ENCODE results near the gene COL18A1.

COL18A1 gene

DNA sequence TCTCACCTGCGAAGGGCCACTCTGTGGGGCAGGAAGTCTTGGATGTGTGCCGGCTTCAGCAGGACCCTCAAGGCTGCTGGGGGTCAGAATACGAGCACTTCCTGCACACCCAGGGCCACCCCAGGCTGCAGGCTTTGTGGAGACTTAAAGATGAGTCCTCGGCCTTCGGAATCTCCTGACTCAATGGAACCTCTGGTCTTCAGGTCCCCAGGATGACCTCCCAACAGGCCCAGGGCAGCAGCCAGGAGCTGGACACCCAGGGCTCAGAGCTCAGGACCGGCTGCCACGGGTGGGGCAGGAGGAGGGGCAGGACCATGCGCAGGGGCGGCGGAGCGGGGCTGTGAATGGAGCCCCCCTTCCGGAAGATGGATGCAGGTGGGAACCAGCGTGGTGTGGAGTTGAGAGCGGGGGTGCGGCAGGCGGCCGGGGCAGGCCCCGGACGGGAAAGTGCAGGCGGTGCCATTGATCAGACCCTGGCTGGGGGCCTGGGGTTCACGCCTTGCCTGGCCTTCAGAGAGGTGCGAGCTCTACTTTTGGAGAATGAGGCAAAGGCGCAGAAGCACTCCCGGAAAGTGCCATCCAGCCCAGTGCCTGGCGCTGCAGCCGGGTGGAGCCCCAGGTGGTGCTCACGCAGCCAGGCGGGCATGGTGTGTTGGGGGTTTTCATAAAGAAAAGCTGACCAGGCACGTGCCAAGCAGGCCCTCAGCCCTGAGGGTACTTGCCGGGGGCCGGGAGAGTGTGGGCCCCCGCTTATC is 10.4 kb downstream of the COL18A1 start:
- DNase-seq, result no peak

DNA sequence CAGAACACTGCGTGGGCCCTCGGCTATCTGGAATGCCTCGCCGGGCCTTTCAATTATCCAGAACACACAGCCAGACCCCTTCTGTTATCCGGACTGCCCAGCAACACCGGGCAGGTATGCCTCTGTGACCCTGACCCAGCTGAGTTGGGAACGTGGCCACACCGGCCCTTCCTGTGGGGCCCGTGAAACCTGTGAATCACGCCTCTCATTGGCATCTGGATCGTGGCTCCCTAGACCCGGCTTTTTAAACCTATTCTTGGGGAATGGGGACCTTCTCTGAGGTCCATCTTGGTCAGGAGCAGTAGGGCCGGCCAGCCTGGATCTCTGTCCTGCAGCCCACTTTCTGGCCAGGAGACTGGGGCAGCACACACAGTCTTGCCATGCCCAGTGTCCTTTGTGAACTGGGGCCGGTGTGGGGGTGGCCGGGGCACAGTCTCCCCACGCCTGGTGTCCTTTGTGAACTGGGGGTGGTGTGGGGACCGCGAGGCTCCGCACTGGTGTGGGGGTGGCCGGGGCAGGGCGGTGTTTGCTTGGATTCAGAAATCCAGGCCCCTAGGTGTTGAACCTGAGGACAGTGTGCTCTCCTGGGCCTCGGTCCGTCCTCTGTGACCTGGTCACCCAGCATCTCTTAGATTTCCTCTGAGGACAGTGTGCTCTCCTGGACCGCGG is 11.1 kb downstream of the COL18A1 start:
- DNase-seq, result no peak

DNA sequence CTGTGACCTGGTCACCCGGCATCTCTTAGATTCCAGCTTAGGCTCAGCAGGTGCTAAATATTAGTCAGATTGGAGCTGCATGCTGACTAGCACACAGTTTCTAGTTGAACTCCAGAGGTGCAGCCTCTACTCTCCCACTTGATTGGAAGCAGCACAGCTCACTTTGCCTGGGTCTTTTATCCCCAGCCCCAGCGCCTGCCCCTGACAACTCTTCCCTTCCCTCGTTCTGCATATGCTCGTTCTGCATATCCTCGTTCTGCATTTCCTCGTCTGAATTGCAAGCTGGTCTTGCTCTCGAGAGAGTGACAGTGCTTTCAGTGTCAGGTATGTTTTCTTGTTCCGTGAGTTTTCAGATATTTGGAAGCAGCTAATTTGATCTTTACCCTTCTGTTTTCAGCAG is 11.7 kb downstream of the COL18A1 start:
- DNase-seq, result no peak

DNA sequence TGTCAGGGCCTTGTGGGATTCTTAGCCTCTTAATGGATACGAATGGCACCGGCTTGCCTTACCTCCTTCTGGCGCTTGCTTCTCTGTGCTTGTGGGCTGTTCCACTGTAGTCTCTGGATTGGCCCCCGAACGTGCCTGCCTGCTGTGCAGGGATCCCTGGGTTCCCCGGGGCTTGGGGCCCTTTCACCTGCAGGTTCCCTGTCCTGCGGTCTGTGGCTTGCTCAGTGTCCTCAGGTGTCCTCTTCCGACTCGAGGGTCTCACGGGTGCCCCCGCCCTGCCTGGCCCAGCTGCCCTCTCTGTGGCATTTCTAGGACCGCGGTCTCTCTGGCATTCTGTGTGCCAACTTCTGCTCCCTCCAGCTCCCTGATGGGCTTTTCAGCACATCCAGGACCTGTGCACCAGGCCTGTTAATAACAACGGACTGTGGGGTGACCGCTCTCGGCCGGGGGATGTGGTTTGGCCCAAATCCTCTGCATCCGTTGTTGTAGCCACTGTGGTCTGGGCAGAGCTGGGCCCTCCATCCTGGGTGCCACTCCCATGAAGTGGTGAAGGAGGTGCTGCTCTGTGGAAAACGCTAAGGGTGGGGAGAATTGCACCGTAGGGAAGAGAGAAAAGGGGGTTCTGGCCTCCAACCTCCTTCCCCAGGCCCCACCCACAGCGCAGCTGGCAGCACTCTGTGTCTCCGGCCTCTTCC is 12.4 kb downstream of the COL18A1 start:
- DNase-seq, result no peak

DNA sequence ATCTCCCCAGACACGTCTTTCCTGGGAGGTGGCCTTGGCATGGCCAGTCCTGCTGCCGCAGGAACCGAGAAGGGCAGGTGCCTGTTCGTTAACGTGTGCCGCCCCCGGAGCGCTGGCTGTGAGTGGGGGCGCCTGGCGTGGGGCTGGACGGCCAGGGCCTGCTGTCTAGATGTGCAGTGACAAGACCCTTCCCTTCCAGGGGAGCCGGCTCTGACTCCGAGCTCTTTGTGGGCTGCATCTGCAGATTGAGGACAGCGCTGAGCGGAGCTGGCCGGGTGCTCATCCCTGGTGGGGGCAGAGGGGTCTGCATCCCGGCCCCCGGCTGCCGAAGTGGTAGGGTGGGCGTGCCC is 13.0 kb downstream of the COL18A1 start:
- DNase-seq, result no peak

DNA sequence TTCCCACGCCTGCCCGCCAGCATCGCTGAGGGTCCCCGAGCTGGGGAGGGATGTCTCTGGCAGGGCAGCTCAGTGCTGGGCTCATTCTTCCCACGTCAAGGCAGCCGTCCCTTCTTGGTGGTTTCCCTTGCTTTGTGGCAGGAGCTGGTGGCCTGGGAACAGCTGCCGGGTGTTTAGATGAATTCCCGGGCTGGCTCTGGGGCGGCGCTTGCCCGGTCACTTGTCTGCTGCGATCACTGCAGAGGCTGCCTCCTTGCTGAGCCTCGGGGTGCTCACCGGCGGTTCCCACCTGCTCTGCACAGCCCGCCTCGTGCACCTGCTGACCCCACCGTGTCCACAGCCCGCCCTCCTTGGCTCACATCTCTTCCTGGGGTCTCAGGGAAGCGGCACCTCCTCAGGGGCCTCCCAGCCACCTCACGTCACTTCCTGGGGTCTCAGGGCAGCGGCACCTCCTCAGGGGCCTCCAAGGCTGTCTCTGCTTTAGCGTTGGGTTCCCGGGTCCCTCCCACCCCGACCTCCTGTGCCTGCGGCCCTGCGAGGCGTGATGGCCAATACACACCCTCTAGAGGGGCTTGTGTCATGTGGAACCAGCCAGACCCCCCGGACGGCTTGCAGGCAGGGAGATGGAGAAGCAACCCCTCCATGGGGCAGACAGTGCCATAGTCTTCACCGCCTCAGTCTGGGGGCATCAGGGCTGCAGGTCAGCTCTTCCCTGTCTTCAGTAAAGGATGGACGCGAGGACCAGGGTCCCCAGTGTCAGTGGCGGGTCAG is 13.5 kb downstream of the COL18A1 start:
- no peak for DNase-seq

DNA sequence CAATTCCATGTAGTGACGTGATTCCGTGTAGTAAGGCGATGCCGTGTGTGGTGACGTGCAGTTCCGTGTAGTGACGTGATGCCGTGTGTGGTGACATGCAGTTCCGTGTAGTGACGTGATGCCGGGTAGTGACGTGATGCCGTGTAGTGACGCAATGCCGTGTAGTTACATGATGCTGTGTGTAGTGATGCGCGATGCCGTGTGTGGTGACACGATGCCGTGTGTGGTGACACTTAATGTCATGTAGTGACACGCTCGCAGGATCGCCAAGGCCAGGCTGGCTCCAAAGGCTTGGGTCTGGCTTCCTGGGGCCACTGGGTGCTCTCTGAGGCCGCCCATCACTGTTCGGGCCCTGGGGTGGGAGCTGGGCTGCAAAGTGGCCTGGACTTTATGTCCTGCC is 14.2 kb downstream of the COL18A1 start:
- DNase-seq, result no peak

DNA sequence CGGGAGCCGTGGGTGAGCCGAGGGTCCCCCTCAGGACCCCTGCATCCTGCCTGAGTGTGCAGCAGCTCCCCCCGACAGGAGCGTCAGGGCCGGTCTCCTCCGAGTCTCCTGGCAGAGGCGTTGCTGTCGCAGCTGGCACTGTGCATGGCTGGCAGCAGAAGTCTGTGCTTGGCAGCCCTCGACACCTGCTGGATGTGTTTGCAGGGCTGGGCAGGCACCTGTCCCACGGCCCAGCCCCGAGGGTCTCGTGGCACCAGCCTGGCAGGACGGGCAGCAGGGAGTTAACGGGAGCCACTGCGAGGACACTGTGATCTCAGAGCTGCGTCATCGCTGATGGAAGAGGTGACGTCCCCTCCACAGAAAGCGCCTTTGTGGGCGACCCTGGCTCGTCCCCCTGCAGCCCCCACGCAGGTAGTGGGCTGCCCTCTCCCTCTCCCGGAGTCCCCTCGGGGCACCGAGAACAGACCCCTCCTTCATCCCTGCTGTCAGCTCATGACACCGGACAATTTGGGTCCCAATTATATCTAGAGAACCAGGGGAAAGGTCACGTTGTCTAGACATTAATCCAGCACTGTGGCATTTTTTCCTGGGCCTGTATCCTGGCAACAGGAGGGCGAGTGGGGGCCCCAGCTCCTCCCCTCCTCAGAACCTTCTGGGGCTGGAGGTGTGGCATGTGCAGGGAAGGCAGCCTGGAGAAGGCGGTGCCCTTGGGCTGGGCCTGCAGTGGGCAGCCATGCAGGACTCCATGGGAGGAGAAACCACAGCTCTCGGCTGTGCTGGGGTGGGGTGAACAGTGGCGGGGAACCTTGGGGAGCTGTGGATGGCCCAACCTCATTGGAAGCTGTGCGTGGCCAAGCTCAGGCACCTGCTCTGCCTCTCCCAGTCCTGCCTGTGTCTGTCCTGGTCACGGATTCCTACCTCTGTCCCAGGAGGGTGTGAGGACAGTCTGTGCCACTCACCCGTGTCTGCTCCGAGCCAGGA is 15.4 kb downstream of the COL18A1 start:
- DNase-seq, result no peak

DNA sequence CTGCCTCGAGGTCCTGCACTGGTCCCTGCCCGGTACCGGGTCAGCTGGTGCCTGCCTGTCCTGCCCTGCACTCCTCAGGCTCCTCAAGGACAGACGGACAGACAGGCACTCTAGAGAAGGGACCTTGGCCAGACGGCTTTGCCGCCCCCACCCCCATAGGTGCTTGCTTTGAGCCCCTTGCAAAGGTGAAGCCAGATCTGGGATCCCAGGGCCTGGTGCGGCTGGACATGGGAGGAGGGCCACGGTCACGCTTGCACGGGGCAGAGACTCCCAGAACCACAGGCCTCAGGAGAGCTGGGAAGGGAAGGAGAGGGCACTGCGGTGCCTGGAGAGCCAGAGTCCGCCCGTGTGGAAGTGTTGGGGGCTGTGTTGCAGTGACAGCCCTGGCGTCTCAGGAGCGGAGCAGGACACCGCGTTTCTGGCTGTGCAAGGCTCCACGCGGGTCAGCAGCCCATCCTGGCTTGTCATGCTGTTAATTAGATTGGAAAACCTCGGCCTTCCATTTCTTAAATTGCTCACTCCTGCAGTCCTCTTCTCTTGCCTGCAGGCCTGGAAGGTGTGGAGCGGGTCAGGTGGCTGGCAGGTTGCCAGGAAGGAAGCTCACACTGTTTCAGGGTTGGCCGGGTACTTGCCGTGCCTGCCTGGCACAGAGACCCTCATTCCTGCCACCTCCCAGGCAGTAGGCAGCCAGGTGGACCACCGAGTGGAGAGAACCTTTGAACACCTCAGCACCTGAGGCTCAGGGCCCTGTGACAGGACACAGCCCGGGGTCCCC is 16.3 kb downstream of the COL18A1 start:
- no peak for DNase-seq

DNA sequence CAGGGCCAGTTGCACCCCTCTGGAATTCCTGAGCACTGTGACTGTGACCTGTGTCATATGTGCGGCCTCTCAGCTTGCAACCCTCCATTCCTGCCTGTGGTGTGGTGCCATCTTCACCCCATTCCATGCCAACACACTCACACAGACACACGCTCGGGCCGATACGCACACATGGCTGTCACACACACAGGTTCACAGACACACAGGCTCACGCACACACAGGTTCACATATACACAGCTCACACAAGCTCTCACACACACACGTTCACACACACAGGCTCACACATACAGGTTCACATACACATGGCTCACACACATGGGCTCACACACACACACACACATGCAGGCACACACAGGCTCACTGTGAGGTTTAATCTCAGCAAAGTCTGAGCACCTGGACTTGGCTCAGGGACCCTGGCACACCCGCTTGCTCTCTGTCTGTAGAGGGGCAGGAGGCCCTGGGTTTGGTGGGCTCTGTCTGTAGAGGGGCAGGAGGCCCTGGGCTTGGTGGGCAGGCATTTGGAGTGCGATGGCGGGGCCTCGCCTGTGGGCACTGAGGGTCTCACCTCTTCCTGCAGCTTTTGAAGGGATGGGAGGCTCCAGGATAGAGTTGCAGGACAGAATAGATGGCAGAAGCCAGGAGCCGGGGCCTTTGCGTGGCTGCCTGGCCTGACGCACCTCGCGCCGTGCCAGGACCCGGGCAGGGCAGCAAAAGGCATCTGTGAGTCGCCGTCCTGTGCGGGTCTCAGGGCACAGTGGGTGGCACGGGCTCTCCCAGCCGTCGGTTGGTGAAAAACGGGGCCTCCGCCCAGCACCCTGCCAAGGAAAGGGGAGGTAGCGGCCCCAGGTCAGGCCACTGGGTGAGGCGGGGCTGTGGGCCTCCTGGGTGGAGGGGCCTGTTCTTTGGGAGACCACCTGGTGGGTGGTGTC is 17.1 kb downstream of the COL18A1 start:
- no peak for DNase-seq

DNA sequence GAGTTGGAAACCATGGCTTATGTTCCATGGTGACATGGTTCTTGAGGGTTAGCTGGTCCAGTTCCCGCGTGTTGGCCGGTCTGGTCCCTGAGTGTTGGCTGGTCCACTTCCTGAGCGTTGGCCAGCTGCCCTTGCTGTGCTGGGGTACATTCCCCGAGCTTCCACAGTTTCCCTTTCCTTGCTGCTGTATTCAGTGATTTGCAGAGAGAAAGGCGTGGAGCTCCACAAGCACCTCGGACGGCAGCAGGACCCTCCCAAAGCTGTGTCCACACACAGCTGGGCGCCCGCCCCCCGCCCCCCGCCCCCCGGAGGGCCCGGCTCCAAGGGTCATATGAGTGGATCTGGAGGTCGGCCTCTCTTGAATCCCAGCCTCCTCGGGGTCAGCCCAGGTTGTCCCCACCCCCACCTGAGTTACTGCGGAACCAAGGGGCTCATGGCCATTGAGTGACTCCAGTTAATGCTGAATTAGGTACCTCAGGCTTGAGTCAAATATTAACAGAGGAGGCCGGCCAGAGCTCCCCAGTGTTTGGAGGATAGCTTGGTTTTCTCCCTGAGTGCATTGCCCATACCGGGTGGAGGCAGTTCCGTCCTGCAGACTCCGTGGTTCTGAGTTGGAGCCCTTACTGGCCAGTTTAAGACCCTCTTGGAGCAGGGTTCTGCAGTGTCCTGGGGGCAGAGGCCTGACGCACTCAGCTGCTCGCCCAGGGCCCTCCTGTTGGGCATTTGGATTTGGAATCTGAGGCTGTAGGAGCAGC is 18.4 kb downstream of the COL18A1 start:
- DNase-seq, result no peak

DNA sequence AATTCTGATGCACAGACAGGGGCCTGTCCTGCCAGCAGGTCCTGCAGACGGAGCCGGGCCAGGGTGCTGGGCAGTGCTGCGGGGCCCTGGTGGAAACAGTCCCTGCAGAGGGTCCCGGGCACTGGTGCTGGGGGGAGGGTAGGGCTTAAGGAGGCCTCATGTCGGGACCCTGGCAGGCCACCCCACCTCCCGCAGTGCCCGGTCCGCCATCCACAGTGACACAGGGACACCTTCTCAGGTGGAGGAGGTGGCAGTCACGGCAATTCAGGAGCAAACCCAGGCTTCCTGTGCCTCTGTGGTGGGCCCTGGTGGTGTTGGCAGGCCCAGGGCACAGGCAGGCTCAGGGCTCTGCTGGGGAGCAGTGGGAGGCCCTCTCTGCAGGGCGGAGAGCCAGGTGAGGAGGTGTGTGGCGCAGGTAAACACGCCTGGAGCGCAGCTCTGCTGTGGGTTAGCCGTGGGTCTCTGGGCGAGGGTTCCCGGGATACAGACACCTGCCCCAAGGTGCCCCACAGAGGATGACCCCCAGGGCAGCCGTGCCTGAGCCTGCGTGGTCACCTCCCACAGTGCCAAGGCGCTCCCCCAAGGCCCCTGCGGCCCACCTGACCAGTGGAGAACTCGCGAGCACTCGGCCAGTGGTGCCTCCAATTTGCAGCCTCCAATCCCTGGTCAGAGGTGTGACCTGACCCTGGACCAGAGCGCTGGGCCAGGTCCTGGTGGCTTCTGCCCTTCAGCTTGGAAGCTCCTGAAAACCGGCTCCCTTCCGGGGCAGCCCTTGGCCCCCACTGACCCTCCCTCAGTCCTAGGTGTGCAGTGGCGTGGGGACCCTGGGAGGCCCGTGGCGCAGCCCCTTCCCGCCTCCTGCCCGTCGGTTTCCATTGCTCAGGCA is 19.2 kb downstream of the COL18A1 start:
- DNase-seq, result no peak

DNA sequence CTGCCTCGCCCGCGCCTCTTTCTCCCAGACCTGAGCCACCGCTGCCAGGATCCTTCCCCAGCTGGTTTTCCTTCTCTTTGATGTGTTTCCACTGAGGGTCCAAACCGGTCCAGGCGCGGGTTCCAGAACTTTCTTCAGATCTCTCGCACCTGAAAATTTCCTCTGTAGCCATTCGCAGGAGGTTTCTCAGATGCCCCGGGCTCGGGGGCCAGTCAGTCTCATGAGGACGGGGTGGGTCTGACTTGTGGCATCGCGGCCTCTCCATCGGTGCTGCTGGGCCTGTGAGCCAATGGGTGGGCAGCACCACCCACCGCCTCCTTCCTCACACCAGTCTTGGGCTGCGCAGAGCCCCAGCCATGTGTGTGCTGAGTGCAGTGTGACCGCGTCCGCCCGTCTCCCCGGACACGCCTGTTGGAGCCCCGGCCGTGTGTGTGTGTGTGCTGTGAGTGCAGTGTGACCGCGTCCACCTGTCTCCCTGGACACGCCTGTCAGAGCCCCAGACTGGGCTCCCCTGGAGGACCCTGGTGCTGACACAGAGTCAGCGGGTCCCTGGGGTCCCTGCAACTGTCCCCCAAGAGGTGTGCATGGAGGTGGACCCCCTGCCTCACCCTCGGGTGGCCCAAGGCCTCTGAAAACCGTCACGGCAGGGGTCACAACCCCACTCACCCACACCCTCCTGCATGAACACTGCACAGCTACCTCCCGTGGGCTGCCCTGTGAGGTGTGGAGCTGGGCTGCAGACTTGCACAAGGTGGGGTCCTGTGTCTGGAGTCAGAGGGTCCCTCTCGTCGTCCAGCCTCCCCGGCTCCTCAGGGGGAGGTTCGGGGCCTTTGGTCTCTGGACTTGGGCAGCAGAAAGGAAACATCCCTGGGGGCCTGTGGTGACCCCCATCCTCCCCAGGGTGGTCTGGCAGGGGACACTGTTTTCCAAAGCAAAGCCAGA is 20.2 kb downstream of the COL18A1 start:
- no peak for DNase-seq

DNA sequence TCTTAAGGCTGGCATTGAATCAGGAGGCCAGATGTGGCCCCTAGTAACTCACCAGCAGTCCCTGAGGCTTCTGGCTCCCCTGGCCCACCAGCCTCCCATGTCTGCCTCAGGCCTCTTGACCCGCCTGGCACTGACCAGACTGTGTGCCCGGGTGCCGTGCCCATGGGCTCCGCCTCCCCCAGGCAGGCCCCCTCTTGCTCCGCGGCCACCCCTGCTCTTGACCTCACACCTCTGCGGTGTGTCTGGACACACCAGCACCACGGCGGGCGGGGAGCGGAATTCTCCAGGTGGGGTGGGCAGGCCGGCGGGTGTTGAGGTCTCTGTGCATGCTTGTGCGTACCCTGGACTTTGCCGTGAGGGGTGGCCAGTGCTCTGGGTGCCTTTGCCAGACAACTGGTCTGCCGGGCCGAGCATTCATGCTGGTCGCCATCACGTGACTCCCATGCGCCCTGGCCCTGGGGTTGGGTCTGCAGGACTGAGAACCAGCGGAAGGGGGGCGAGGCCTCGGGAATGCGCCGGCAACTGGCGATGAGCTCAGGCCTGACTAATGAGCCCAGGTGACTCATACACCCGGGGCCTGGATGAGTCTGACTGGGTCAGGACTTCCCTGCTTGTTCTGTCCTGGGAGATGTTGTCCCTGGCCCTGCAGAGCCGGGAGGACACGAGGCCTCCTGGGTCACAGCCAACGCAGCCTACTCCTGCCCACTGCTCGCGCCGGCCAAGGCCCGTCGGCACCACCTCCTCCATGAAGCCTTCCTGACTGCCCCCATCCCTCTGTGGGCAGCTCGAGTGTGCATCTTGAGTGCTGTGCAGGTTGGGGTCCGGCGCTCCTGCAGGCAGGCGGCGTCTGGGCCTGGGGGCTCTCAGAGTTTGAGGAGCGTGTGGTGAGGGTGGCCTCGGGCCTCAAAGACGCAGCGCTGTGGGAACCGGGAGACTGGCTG is 22.6 kb downstream of the COL18A1 start:
- no peak for DNase-seq

DNA sequence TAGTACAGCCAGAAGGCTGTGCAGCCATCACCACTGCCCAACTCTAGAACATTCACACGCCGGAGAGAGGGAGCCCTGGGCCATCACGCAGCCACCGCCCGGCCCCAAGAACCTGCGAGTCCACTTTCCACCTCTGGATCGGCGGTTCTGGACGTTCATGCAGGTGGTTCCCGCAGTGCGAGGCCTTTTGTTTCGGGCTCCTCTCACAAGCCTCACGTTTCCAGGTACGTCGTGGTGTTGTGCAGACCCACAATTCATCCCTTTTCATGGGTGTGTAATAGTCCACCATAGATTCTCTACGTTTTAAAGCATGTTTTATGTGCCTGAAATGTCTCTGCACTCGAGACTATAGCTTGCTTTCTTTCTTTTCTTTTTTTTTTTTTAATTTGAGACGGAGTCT is 23.6 kb downstream of the COL18A1 start:
- no peak for DNase-seq
